HG02943 (cell line): ENCODE results near the gene PMPCA.

Source experiments
- ATAC-seq: cut with Tn5 transposase; IDR thresholded peaks from one replicate; pipeline ENCODE4 v1.9.1; 2021; ENCODE audit warnings: mild to moderate bottlenecking, low read depth, moderate library complexity; ENCODE audit not compliant: unreplicated experiment

PMPCA gene

GRCh38 chr9:136373300-136374182 lies 36.9 kb upstream of the PMPCA start, which contains the start of gene CARD9:
TSS of gene CARD9 (minus strand) at chr9:136373669. CDS start at chr9:136372078, 1,591 bp downstream.
- ATAC-seq = no peak

DNA sequence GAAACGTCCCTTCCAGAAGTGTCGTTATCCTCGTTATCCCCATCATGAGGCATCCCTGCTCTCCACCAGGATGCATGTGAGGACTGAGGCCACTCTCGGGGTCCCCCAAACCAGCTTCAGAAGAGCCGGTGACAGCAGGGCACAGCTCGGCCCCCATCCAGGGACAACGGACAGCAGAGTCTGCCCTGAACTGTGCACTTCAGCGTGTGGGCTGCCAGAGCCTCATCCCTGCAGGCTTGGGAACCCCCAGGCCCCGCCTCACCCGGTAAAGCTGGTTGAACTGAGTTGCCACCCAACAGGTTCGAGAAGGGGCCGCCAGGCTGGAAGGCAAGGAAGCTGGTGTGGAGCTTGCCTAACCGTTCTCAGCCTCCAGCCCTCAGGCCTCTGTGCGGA lies 36.3 kb upstream of the PMPCA start:
- no peak for ATAC-seq

GRCh38 chr9:136375096-136375495 lies 35.4 kb upstream of the PMPCA start:
- no peak for ATAC-seq

DNA sequence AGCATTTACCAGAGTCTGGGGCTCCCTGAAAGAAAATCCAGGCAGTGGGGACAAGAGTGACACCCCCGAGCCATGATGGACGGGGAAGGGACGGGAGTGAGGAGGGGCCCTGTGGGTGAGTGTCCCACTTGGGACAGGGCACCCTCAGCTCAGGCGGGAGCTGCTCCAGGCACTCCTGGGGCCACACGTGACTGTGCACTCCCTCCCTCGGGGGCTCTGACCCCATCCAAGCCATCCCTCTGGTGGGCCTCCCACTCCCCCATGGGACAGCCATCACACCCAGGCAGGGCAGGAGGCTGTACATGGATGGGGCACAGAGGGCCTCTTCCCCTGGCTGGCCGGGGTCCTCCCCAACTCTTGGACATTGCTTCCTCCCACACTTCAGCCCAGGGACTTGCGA lies 34.0 kb upstream of the PMPCA start:
- no peak for ATAC-seq

DNA sequence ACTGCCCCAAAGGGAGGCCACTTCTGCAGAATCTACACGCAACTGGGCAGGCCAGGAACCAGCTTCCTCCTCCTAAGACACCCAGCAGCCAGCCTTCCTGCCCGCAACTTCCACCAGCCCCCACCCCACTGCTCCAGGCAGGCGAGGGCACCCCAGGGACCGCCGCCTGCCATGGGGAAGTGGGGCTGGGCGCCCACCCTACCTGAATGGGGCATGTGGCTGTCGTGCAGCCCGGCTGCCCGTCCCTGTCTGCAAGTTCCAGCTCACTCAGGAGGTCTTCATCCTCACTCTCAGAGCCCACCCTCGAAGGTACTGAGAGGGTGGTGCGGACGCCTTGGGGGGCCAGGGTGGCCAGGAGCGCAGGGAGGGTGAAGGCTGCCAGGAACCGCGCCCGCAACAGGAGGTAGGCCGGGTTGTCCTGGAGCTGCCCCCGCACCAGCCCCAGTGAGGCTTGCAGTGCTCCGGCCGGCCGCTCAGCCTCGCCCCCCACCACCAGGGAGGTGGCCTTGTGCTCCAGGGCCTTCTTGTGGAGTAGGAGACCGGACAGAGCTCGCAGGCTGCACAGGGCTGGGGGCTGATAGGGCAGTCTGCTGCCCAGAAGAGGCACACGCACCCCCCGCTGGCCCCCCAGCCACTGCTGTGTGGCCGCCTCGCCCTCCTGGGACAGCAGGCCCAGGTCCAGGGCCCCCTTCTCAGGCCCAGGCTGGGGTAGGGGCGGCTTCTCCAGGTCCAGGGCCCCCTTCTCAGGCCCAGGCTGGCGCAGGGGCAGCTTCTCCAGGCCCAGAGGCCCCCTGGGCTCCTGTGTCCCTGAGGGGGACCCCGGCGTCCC lies 32.9 kb upstream of the PMPCA start:
- no peak for ATAC-seq

GRCh38 chr9:136378170-136379002 lies 32.1 kb upstream of the PMPCA start:
- no peak for ATAC-seq

- ATAC-seq = no peak
Observed at GRCh38 chr9:136379003-136379287, 31.5 kb upstream of the PMPCA start.

DNA sequence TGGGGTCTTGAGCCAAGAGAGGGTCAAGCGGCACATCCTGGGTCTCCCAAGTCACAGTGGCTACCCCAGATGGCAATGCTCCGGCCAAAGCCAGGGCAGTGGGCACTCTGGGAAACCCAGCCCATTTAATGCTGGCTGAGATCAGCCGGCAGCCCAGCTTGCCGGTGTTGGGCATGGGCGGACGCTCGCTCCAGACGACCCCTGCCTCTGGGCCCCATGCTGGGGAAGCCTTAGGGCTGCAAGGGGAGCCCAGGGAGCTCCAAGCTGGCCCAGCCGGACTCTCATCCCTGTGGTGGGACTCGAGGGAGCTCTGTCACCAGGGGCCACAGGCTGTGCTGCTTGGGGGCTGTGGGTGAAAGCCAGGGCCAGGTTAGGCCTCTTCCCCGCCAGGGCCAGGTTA lies 31.1 kb upstream of the PMPCA start:
- no peak for ATAC-seq

GRCh38 chr9:136379891-136380290 lies 30.6 kb upstream of the PMPCA start:
- ATAC-seq = no peak

- ATAC-seq = no peak
Observed at GRCh38 chr9:136380381-136380780, 30.1 kb upstream of the PMPCA start.

- ATAC-seq = no peak
Observed at GRCh38 chr9:136381311-136381710, 29.1 kb upstream of the PMPCA start.

- ATAC-seq = no peak
Observed at GRCh38 chr9:136381966-136382513, 28.4 kb upstream of the PMPCA start.

DNA sequence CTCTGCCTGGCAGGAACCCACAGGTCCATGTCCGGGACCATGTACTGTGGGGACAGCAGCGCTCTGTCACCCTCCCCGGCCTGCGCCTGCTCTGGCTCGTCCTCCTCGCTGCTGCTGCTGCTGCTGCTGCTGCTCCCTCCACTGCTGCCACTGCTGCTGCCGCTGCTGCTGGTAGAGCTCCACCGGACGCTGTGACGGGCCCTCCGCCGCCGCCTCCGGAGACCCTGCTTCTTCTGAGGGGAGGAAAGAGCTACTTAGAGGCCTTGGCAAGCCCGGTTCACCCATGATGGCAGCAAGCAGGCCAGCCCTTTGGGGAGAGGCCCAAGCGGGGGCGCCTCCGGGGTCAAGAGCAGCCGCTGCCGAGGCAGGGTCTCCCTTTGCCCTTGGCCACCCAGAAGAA lies 27.0 kb upstream of the PMPCA start:
- no peak for ATAC-seq

DNA sequence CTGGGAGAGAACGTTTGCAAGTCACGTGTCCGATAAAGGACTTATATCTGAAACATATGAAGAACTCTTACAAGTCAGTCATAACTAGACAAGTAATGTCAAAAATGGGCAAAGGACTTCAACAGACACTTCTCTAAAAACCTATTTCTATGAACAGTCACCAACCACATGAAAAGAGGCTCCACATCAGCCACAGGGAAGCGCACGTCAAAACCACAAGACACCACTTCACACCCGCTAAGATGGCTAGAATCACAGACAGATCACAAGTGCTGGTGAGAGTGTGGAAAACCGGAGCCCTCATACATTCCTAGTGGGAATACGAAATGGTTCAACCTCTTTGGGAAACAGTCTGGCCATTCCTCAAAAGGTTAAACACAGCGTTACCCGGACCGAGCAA lies 25.4 kb upstream of the PMPCA start:
- ATAC-seq = no peak

DNA sequence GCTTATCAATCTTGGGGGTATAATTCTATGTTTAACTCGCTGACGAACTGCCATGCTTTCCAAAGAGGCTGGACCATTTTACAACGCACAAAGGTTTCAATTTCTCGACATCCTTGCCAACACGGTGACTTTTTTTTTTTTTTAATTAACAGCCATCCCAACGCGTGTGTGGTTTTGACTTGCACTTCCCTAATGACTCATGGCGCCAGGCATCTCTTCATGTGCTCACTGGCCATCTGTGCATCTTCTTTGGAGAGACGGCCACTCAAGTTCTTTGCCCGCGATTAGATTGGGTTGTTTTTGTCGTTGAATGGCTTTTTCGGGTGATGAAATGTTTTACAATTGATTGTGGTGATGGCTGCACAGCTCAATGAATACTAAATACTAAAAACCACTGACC lies 24.4 kb upstream of the PMPCA start:
- ATAC-seq = no peak

GRCh38 chr9:136387217-136387616 lies 23.2 kb upstream of the PMPCA start:
- no peak for ATAC-seq

GRCh38 chr9:136389396-136389795 lies 21.1 kb upstream of the PMPCA start:
- no peak for ATAC-seq

GRCh38 chr9:136391737-136392537 lies 18.5 kb upstream of the PMPCA start:
- ATAC-seq = no peak

DNA sequence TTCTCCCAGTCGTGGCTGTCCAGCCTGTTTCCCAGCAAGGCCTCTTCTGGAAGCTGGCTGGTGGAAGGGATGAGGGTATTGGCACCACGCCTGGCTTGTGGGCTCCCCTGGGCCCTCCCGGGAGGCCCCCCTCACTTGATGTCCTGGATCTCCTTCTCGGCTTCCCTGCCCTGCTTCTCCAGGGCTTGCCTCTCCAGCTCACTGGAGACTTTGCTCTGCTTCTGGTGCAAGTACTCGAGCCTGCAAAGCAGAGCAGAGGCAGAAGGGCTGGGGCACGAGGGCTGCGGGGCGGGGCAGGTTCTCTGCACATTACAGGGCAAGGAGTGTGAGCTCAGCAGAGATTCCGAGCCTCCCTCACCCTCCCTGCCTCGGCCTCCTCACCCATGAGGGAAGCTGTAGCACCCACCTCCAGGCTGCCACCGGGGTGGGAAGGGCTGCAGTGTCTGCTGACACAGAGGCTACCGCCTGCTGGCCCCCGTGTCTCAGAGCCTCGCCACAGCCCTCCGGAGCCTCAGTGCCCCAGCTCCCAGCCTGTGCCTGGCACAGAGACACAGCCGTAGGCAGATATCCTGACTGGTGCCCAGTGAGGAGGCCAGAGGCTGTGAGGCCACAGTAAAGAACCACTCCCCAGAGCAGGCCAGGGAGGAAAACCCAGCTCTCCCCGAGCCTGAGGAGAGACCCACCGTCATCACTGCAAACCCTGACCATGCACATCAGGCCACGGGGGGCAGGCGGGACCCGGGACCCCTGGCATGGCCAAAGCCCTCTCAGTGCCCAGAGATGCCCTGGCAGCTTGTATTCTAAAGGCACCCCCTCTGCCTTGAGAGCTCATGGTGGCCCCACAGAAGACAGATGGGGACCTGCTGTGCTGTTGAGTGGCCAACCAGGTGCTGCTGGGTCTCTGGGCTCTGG lies 17.7 kb upstream of the PMPCA start:
- no peak for ATAC-seq
